Heart left ventricle (tissue), 16 donors: ENCODE measurements around the gene COL10A1. TPM values are rescaled to one million over a fixed set of nuclear protein-coding genes. Genes with fewer than 3 reads are reported as not detected.

Experiments used
- ATAC-seq, 4 donors: fragments of 200-7000 bp; cut with Tn5 transposase; one replicate each; pipeline ENCODE4 v1.9.1; 2020 to 2022; ENCODE audit warnings: moderate library complexity in 4 of 4, mild to moderate bottlenecking in 3 of 4, moderate number of reproducible peaks in 1 of 4
- DNase-seq, 5 donors: peaks; one replicate each; pipeline ENCODE4 v3.0.0-alpha.2; 2020
- H3K27ac ChIP-seq, 12 donors: fragments of 200-600 bp; sonication (generic) in 4 of 12; one replicate each; pipeline versions ENCODE4 v1.5.0 to v1.8.0; 2016 to 2022; ENCODE audit warnings: mild to moderate bottlenecking in 2 of 12
- H3K27me3 ChIP-seq, 9 donors: fragments of 200-600 bp; sonication (generic) in 2 of 9; one replicate each; pipeline versions ENCODE4 v1.5.1 to v1.8.0; 2016 to 2022; ENCODE audit warnings: mild to moderate bottlenecking in 3 of 9
- H3K36me3 ChIP-seq, 9 donors: fragments of 200-600 bp; sonication (generic) in 2 of 9; one replicate each; pipeline versions ENCODE4 v1.5.0 to v1.8.0; 2018 to 2022; ENCODE audit warnings: mild to moderate bottlenecking in 2 of 9
- H3K4me1 ChIP-seq, 12 donors: fragments of 200-600 bp; sonication (generic) in 4 of 12; one replicate each; pipeline versions ENCODE4 v1.5.0 to v1.8.0; 2016 to 2022; ENCODE audit warnings: mild to moderate bottlenecking in 3 of 12
- H3K4me3 ChIP-seq, 12 donors: fragments of 200-600 bp; sonication (generic) in 4 of 12; one replicate each; pipeline versions ENCODE4 v1.5.0 to v1.8.0; 2017 to 2022; ENCODE audit warnings: mild to moderate bottlenecking in 9 of 12, moderate library complexity in 4 of 12
- H3K9me3 ChIP-seq, 12 donors: fragments of 200-600 bp; sonication (generic) in 4 of 12; one replicate each; pipeline versions ENCODE4 v1.5.0 to v1.8.0; 2016 to 2022; ENCODE audit warnings: mild to moderate bottlenecking in 1 of 12
- POLR2A ChIP-seq, 2 donors: fragments of 450-650 bp; IDR thresholded peaks; one replicate each; pipeline ENCODE4 v1.6.1; 2017; ENCODE audit warnings: antibody characterized with exemption in 2 of 2, mild to moderate bottlenecking in 2 of 2, moderate library complexity in 2 of 2
- WGBS, 4 donors: extraction: QIAGEN DNeasy Blood & Tissue Kit in 2 of 4; methylation state at CpG; one replicate each; pipeline versions ENCODE4 v1.1.5 to v1.1.7; 2013 to 2018; 5-methylcytosine and 5-hydroxymethylcytosine counted together
- intact Hi-C, 10 donors: fragments of 100-400 bp; cut with DNase I; formaldehyde crosslinking; loops; one replicate each; pipeline versions ENCODE4 v1.11.1 to v1.14.2; 2022
- polyA plus RNA-seq, 2 donors: library from polyadenylated mRNA; stranded (reverse); fragments of 200-250 nt; gene quantifications; one replicate each; pipeline ENCODE4 v1.2.3, GENCODE V29; 2013
- total RNA-seq, 9 donors: library from RNA; depleted of rRNA in 2 of 9; stranded (reverse); fragments of >200 nt in 2 of 9; fragmentation: NEBNext Ultra II Directional in 3 of 9; extraction: Animal tissue kit (Norgen Biotek cat#: 25700) in 3 of 9; gene quantifications; one replicate each; pipeline versions ENCODE4 v1.1.0 to v1.2.4, GENCODE V29; 2016 to 2023
- TF ChIP-seq, protein P1 (sequence below), 12 donors: fragments of 200-600 bp; sonication (generic) in 4 of 12; IDR thresholded peaks; one replicate each; pipeline versions ENCODE4 v1.5.0 to v1.8.0; 2018 to 2022; ENCODE audit warnings: antibody characterized with exemption in 12 of 12, mild to moderate bottlenecking in 5 of 12
- donor health status: ischemic (EF 13 %, LVEDD 7.1; RV severe dilation, severe dysfunction).
- donor health status: healthy with polysubstance abuse.
- donor health status: DM: no; HTN: yes; CAD: no.
- donor health status: DM: no; HTN: no; CAD: no.
- donor health status: ischemic (EF 25% LVEDD 6.9; RV normal size, moderate dysfunction).
- donor health status: ischemic (EF 25% LVEDD 5.7; RV mildly dilated, moderate dysfunction).
- donor health status: healthy.
- donor health status: DM: yes; HTN: yes; CAD: no.
- donor health status: ischemic (EF 35%, LVEDD 5.7; RV mildly dilated, moderate dysfunction).
- donor health status: nonischemic (EF 11% LVEDD 7.7; RV severe dilation, severe dysfunction).
- donor health status: DM: yes; HTN: yes; CAD: no.
- donor health status: PGD.
- donor health status: ischemic (EF 29% LVEDD 5.4; RV normal size, mild dysfunction).
- donor health status: nonischemic (EF 23%, LVEDD 6.1; RV moderate dilation, normal function).

The COL10A1 gene
- total and polyA plus RNA-seq, 11 donors: 0.04 to 1.4 (median 0.17) TPM; not detected in 5

GRCh38 chr6:116078945-116079344 lies 47.0 kb downstream of the COL10A1 start:
- Histone ChIP-seq H3K27ac (no peak overlapping the region), H3K9me3 (no peaks in the 10 kb centered on the region), H3K36me3 (no peaks in the 10 kb centered on the region), H3K4me1 (peaks cover 0 to 8% (median 0%) of the 10 kb centered on the region in 12 donors), H3K27me3 (no peaks in the 10 kb centered on the region), H3K4me3 (no peak overlapping the region)
- no peak for ATAC-seq
- 96 to 98% (median 98%) methylated on average over 3 of the region's 3 CpGs for WGBS, 4 donors
- TF ChIP-seq, protein P1, sequence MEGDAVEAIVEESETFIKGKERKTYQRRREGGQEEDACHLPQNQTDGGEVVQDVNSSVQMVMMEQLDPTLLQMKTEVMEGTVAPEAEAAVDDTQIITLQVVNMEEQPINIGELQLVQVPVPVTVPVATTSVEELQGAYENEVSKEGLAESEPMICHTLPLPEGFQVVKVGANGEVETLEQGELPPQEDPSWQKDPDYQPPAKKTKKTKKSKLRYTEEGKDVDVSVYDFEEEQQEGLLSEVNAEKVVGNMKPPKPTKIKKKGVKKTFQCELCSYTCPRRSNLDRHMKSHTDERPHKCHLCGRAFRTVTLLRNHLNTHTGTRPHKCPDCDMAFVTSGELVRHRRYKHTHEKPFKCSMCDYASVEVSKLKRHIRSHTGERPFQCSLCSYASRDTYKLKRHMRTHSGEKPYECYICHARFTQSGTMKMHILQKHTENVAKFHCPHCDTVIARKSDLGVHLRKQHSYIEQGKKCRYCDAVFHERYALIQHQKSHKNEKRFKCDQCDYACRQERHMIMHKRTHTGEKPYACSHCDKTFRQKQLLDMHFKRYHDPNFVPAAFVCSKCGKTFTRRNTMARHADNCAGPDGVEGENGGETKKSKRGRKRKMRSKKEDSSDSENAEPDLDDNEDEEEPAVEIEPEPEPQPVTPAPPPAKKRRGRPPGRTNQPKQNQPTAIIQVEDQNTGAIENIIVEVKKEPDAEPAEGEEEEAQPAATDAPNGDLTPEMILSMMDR (IDR thresholded peaks at IDR 0.05): no peak
- TF ChIP-seq POLR2A (IDR thresholded peaks at IDR 0.05): no peak
- intact Hi-C loops: no loop called here
- no peak for DNase-seq

- ATAC-seq (no peak), DNase-seq (no peak)
- no peak overlapping the region for H3K4me3 ChIP-seq
- H3K27me3 ChIP-seq: no peaks in the 10 kb centered on the region
- H3K4me1 ChIP-seq: peaks cover 0 to 12% (median 0%) of the 10 kb centered on the region in 12 donors
- no peaks in the 10 kb centered on the region for H3K36me3 ChIP-seq
- no peak for TF ChIP-seq POLR2A (IDR thresholded peaks at IDR 0.05)
- TF ChIP-seq, protein P1 (IDR thresholded peaks at IDR 0.05): no peak
- H3K27ac ChIP-seq: no peak overlapping the region
- intact Hi-C loops: no loop called here
- no peaks in the 10 kb centered on the region for H3K9me3 ChIP-seq
- 65 to 74% (median 70%) methylated on average over 3 of the region's 3 CpGs for WGBS, 4 donors
Measured at GRCh38 chr6:116078522-116078921, 47.4 kb downstream of the COL10A1 start.

DNA sequence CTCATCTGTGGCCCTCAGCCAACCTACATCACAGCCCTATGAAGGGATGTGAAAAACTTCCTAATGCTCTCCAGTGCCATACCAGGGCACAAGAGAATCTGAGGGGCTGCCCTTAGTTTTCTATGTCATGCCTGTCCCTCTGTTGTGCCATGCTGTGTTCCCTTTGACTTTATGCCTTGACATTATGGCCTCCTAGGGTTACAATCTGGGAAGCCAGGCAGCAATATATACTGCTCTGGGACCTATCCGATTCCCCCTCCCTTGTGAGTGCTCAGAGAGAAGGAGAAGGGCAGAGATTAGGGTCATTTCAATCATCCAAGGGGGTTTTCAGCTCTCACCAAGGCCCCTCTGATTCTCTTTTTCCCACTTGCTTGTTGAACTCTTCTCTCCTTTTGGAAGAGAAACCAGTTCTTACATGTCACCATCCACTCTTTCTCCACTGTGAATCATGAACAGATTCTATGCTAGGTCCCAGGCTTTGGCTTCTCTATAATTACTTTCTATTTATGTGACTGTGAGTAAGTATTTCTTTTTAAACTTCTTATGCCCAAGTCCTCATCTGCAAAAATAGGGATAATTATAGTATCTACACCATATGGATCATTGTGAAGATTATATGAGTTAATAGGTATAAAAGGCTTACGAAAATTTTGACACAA lies 51.1 kb downstream of the COL10A1 start:
- no peaks in the 10 kb centered on the region for H3K9me3 ChIP-seq
- intact Hi-C loops: no loop called here
- peaks cover 0 to 19% (median 0%) of the 10 kb centered on the region in 12 donors for H3K4me1 ChIP-seq
- ATAC-seq (peak in 2 of 4 donors; percentile 36 to 54), DNase-seq (no peak)
- 90 to 95% (median 93%) methylated on average over 2 of the region's 2 CpGs for WGBS, 4 donors
- H3K27me3 ChIP-seq: no peaks in the 10 kb centered on the region
- no peaks in the 10 kb centered on the region for H3K36me3 ChIP-seq
- no peak for TF ChIP-seq POLR2A (IDR thresholded peaks at IDR 0.05)
- TF ChIP-seq, protein P1 (IDR thresholded peaks at IDR 0.05): no peak
- peak overlapping the region in 1 of 12 donors; percentile 19 for H3K27ac ChIP-seq
- H3K4me3 ChIP-seq: no peak overlapping the region

- H3K27ac ChIP-seq: no peak overlapping the region
- no peak for DNase-seq
- no peaks in the 10 kb centered on the region for H3K27me3 ChIP-seq
- H3K36me3 ChIP-seq: no peaks in the 10 kb centered on the region
- 63 to 67% (median 65%) methylated on average over 2 of the region's 2 CpGs for WGBS, 4 donors
- no peak overlapping the region for H3K4me3 ChIP-seq
- peak in 1 of 4 donors; percentile 34 for ATAC-seq
- H3K4me1 ChIP-seq: peaks cover 0 to 19% (median 0%) of the 10 kb centered on the region in 12 donors
- intact Hi-C loops: no loop called here
- TF ChIP-seq POLR2A (IDR thresholded peaks at IDR 0.05): no peak
- TF ChIP-seq, protein P1 (IDR thresholded peaks at IDR 0.05): no peak
- no peaks in the 10 kb centered on the region for H3K9me3 ChIP-seq
Measured at GRCh38 chr6:116073765-116074440, 52.0 kb downstream of the COL10A1 start.
